ENCODE measurements around the gene TTC13. TPM values are rescaled to one million over a fixed set of nuclear protein-coding genes. Genes with fewer than 3 reads are reported as not detected.

The TTC13 gene
- total RNA-seq, 1 donor from 2014 or later: 20.6 TPM

- no peak for TF ChIP-seq CTCF (conservative IDR thresholded peaks at IDR 0.05)
- Mint-ChIP-seq H3K27me3 (no peaks in the 10 kb centered on the region), H3K4me1 (ENCODE audit: unreplicated experiment) (peaks cover 12% of the 10 kb centered on the region), H3K4me3 (no peak overlapping the region), H3K27ac (no peak overlapping the region), H3K36me3 (peaks cover 26% of the 10 kb centered on the region), H3K9me3 (no peaks in the 10 kb centered on the region)
- DNase-seq (ENCODE audit: extremely low spot score, unreplicated experiment): no peak
Measured at GRCh38 chr1:230909974-230910754, 68.5 kb downstream of the TTC13 start.

GRCh38 chr1:230907472-230908205 lies 71.0 kb downstream of the TTC13 start:
- H3K27me3 Mint-ChIP-seq: no peaks in the 10 kb centered on the region
- no peak for TF ChIP-seq CTCF (conservative IDR thresholded peaks at IDR 0.05)
- H3K4me3 Mint-ChIP-seq: no peak overlapping the region
- H3K27ac Mint-ChIP-seq: no peak overlapping the region
- peaks cover 15% of the 10 kb centered on the region for H3K4me1 Mint-ChIP-seq (ENCODE audit: unreplicated experiment)
- peaks cover 31% of the 10 kb centered on the region for H3K36me3 Mint-ChIP-seq
- H3K9me3 Mint-ChIP-seq: no peaks in the 10 kb centered on the region
- DNase-seq (ENCODE audit: extremely low spot score, unreplicated experiment): no peak

DNA sequence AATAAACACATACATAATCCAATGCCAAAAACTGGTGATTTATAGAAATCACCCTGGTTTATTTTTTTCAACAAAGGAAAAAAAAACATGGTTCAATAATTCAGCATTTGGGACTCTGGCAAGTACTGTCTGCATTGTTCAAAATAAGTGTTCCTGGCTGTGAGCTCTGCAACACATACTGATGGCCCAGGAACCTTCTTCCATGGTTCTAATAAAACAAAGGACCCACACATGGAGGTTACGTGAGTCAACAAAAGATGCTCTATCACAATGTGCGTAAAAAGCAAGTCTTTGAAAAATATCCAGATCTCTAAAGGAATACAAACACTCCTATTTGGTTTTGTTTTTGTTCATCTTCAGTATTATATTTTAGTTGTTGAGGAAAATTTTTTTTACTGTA lies 72.4 kb downstream of the TTC13 start:
- no peak for TF ChIP-seq CTCF (conservative IDR thresholded peaks at IDR 0.05)
- Mint-ChIP-seq H3K27me3 (no peaks in the 10 kb centered on the region), H3K36me3 (peaks cover 31% of the 10 kb centered on the region), H3K9me3 (no peaks in the 10 kb centered on the region), H3K4me3 (no peak overlapping the region), H3K27ac (no peak overlapping the region), H3K4me1 (ENCODE audit: unreplicated experiment) (peaks cover 21% of the 10 kb centered on the region)
- no peak for DNase-seq (ENCODE audit: extremely low spot score, unreplicated experiment)

GRCh38 chr1:230905733-230906132 lies 72.9 kb downstream of the TTC13 start:
- DNase-seq (ENCODE audit: extremely low spot score, unreplicated experiment): no peak
- peaks cover 22% of the 10 kb centered on the region for H3K4me1 Mint-ChIP-seq (ENCODE audit: unreplicated experiment)
- no peak overlapping the region for H3K4me3 Mint-ChIP-seq
- H3K27ac Mint-ChIP-seq: no peak overlapping the region
- H3K9me3 Mint-ChIP-seq: no peaks in the 10 kb centered on the region
- peaks cover 31% of the 10 kb centered on the region for H3K36me3 Mint-ChIP-seq
- H3K27me3 Mint-ChIP-seq: no peaks in the 10 kb centered on the region
- TF ChIP-seq CTCF (conservative IDR thresholded peaks at IDR 0.05): no peak

DNA sequence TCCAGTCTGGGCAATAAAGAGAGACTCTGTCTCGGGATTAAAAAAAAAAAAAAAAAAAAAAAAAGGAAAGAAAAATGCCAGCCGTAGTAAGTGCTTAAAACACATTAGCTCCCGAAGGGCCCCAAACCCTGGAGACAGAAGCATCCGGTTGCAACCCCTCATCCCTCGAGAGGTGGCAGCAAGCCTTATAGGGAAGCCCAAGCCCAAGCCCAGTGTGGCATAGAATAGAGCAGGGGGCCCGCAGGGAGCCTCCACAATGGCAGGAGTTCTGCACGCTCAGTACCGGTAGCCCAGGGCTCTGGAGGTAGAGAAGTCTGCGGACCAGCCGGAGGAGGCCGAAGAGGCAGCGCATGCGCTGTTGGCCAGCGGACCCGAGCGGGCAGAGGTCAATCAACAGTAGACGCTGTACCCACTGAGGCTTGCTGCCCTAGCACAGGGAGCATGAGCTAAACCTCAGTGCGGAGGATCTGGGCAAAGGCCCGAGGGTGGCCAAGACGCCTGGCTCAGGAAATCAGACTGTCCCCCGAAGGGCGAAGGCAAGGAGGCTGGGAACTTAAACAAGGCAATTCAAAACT lies 76.2 kb downstream of the TTC13 start:
- Mint-ChIP-seq H3K36me3 (peaks cover 16% of the 10 kb centered on the region), H3K4me3 (no peak overlapping the region), H3K9me3 (no peaks in the 10 kb centered on the region), H3K27ac (no peak overlapping the region), H3K27me3 (no peaks in the 10 kb centered on the region), H3K4me1 (ENCODE audit: unreplicated experiment) (peaks cover 27% of the 10 kb centered on the region)
- DNase-seq (ENCODE audit: extremely low spot score, unreplicated experiment): no peak
- no peak for TF ChIP-seq CTCF (conservative IDR thresholded peaks at IDR 0.05)
